Measurements from ENCODE around the gene EMC1.
"Not testable (repeated sequence)": the region's sequence is repeated elsewhere in the genome, so short reads cannot be mapped to it uniquely, and the experiment has no call there.

Gene EMC1

GRCh38 chr1:19220991-19221390 lies 30.3 kb downstream of the EMC1 start:
- DNase-seq (ENCODE audit: extremely low read depth, insufficient read length) = no peak
- Histone ChIP-seq H3K36me3 (ENCODE audit: control insufficient read depth, insufficient read depth, low read length) (peaks cover 35% of the 10 kb centered on the region), H3K4me3 (replicated peaks; ENCODE audit: low read depth, low read length) (no peak overlapping the region), H3K27me3 (replicated peaks; ENCODE audit: control insufficient read depth, insufficient read depth, low read length) (no peaks in the 10 kb centered on the region)
- no peak for TF ChIP-seq CTCF (IDR thresholded peaks at IDR 0.05; ENCODE audit: insufficient read depth, low read length, poor library complexity, severe bottlenecking)

GRCh38 chr1:19220080-19220846 lies 31.1 kb downstream of the EMC1 start:
- Histone ChIP-seq H3K4me3 (replicated peaks; ENCODE audit: low read depth, low read length) (no peak overlapping the region), H3K27me3 (replicated peaks; ENCODE audit: control insufficient read depth, insufficient read depth, low read length) (no peaks in the 10 kb centered on the region), H3K36me3 (ENCODE audit: control insufficient read depth, insufficient read depth, low read length) (peaks cover 35% of the 10 kb centered on the region)
- no peak for TF ChIP-seq CTCF (IDR thresholded peaks at IDR 0.05; ENCODE audit: insufficient read depth, low read length, poor library complexity, severe bottlenecking)
- no peak for DNase-seq (ENCODE audit: extremely low read depth, insufficient read length)

GRCh38 chr1:19219451-19219850 lies 31.9 kb downstream of the EMC1 start:
- Histone ChIP-seq H3K27me3 (replicated peaks; ENCODE audit: control insufficient read depth, insufficient read depth, low read length) (no peaks in the 10 kb centered on the region), H3K36me3 (ENCODE audit: control insufficient read depth, insufficient read depth, low read length) (peaks cover 32% of the 10 kb centered on the region), H3K4me3 (replicated peaks; ENCODE audit: low read depth, low read length) (no peak overlapping the region)
- TF ChIP-seq CTCF (IDR thresholded peaks at IDR 0.05; ENCODE audit: insufficient read depth, low read length, poor library complexity, severe bottlenecking) = no peak
- no peak for DNase-seq (ENCODE audit: extremely low read depth, insufficient read length)

GRCh38 chr1:19216585-19216984 lies 34.7 kb downstream of the EMC1 start:
- DNase-seq (ENCODE audit: extremely low read depth, insufficient read length); H3K4me3 ChIP-seq (replicated peaks; ENCODE audit: low read depth, low read length); H3K27me3 ChIP-seq (replicated peaks; ENCODE audit: control insufficient read depth, insufficient read depth, low read length): not testable (repeated sequence)
- peaks cover 15% of the 10 kb centered on the region for H3K36me3 ChIP-seq (ENCODE audit: control insufficient read depth, insufficient read depth, low read length)

GRCh38 chr1:19213580-19213979 lies 37.7 kb downstream of the EMC1 start:
- no peak for DNase-seq (ENCODE audit: extremely low read depth, insufficient read length)
- no peaks in the 10 kb centered on the region for H3K27me3 ChIP-seq (replicated peaks; ENCODE audit: control insufficient read depth, insufficient read depth, low read length)
- no peak overlapping the region for H3K4me3 ChIP-seq (replicated peaks; ENCODE audit: low read depth, low read length)
- peaks cover 3% of the 10 kb centered on the region; the same call in 1 of the 2 replicates for H3K36me3 ChIP-seq (ENCODE audit: control insufficient read depth, insufficient read depth, low read length)
- TF ChIP-seq CTCF (IDR thresholded peaks at IDR 0.05; ENCODE audit: insufficient read depth, low read length, poor library complexity, severe bottlenecking) = no peak

GRCh38 chr1:19212167-19212566 lies 39.2 kb downstream of the EMC1 start:
- H3K27me3 ChIP-seq (replicated peaks; ENCODE audit: control insufficient read depth, insufficient read depth, low read length) = no peaks in the 10 kb centered on the region
- no peak for TF ChIP-seq CTCF (IDR thresholded peaks at IDR 0.05; ENCODE audit: insufficient read depth, low read length, poor library complexity, severe bottlenecking)
- DNase-seq (ENCODE audit: extremely low read depth, insufficient read length) = no peak
- H3K36me3 ChIP-seq (ENCODE audit: control insufficient read depth, insufficient read depth, low read length) = peaks cover 2% of the 10 kb centered on the region; the same call in 1 of the 2 replicates
- H3K4me3 ChIP-seq (replicated peaks; ENCODE audit: low read depth, low read length) = no peak overlapping the region
